Muscle layer of duodenum (tissue), 2 donors: ENCODE results near the gene ST8SIA1.

Source experiments
- H3K27ac ChIP-seq: one replicate; pipeline ENCODE4 v1.7.0; 2013; ENCODE audit warnings: mild to moderate bottlenecking, low read length
- H3K27me3 ChIP-seq: one replicate; pipeline ENCODE4 v1.7.0; 2013; ENCODE audit warnings: low read depth, mild to moderate bottlenecking, control low read depth, low read length
- H3K36me3 ChIP-seq, 2 donors: one replicate each; pipeline ENCODE4 v1.7.0; 2013; ENCODE audit warnings: low read length in 2 of 2, control low read depth in 1 of 2, mild to moderate bottlenecking in 1 of 2; ENCODE audit not compliant: insufficient read depth in 2 of 2, control insufficient read depth in 1 of 2
- H3K4me1 ChIP-seq, 2 donors: one replicate each; pipeline ENCODE4 v1.7.0; 2013; ENCODE audit warnings: low read length in 2 of 2, mild to moderate bottlenecking in 2 of 2, control low read depth in 1 of 2, moderate library complexity in 1 of 2; ENCODE audit not compliant: insufficient read depth in 2 of 2, control insufficient read depth in 1 of 2
- H3K4me3 ChIP-seq, 2 donors: one replicate each; pipeline ENCODE4 v1.7.0; 2013; ENCODE audit warnings: low read length in 2 of 2, low read depth in 1 of 2, mild to moderate bottlenecking in 1 of 2
- H3K9me3 ChIP-seq, 2 donors: one replicate each; pipeline ENCODE4 v1.7.0; 2013; ENCODE audit warnings: low read length in 2 of 2, control low read depth in 1 of 2, mild to moderate bottlenecking in 1 of 2; ENCODE audit not compliant: control insufficient read depth in 1 of 2
- donor health status: healthy.

ST8SIA1 gene

DNA sequence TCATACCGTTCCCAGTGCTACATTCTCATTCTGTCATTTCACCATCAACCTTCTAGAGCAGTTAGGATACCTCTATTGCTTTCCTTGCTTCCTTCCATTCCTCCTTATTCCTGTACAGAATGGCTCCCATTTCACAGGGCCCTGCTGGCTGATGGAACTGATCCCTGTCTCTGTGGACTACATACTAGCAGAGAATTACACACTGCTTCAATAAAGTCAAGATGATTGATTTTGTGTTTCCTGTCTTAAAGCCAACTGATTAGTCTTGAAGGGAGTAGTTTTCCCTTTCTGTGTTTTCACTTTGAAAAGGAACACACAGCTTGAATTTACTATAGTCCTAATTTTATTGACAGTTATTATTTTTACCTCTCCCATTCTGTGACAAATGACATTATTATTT is 130.1 kb downstream of the ST8SIA1 start:
- Histone ChIP-seq H3K4me1 (no peaks in the 10 kb centered on the region), H3K36me3 (no peaks in the 10 kb centered on the region), H3K9me3 (no peaks in the 10 kb centered on the region), H3K27me3 (no peaks in the 10 kb centered on the region), H3K27ac (no peak overlapping the region), H3K4me3 (no peak overlapping the region)

DNA sequence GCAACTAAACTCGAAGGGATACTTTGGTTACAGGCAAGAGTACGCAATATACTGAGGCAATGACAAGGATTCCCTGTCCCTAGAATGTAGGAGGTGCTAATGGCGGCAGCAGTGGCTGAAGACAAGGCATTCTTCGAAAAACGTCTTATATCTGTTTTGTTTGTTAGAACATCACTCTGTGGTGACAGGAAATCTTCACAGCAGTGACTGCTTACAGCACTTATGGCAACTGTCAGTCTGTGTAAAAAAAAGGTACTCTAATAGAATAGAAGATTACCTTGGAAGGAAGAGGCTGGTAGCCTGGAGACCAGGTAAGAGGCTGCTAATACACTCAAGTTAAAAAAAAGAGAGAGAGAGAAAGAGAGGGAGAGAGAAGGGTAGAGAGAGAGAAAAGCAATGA is 131.7 kb downstream of the ST8SIA1 start:
- H3K27ac ChIP-seq = no peak overlapping the region
- no peaks in the 10 kb centered on the region for H3K27me3 ChIP-seq
- no peaks in the 10 kb centered on the region for H3K9me3 ChIP-seq
- H3K4me1 ChIP-seq = no peaks in the 10 kb centered on the region
- H3K36me3 ChIP-seq = no peaks in the 10 kb centered on the region
- no peak overlapping the region for H3K4me3 ChIP-seq

DNA sequence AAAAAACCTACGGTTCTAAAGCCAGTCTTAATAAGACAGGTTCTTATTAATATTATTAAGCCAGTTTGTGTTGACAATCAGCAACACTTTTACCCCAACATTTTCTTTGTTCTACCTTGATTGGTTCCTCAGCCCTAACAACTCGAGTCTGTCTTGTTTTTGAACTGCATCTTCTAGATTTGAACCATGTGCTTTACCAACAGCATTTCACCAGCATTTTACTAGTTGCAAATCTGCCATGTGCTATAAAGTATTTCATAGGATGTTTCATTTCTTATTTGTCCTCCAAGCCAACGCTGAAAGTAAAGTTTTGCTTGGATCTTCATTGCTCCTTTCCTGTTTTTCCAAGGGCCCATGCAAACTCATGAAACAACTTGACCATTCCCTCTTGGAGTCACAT is 133.4 kb downstream of the ST8SIA1 start:
- Histone ChIP-seq H3K27ac (no peak overlapping the region), H3K27me3 (no peaks in the 10 kb centered on the region), H3K9me3 (no peaks in the 10 kb centered on the region), H3K4me3 (no peak overlapping the region), H3K36me3 (no peaks in the 10 kb centered on the region), H3K4me1 (no peaks in the 10 kb centered on the region)

DNA sequence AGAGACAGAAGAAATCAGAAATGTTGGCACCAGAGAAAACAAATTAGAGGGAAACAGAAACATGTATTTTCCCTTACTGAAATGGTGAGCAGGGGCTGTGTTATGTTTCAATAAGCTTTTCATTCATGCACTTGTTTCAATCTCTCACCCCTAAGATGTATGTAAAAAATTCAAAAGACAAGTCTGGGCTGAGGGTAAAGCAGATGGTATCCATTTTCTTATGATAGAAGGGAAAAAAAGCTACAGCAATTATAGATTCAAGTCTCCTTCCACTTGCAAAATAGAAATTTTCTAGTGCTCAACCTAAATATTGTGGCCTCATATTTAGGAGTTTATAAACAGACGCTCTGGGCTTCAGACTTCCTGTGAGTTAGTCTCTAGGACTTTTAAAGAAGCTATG is 138.3 kb downstream of the ST8SIA1 start:
- Histone ChIP-seq H3K4me3 (no peak overlapping the region), H3K27me3 (no peaks in the 10 kb centered on the region), H3K4me1 (no peaks in the 10 kb centered on the region), H3K27ac (no peak overlapping the region), H3K36me3 (no peaks in the 10 kb centered on the region), H3K9me3 (no peaks in the 10 kb centered on the region)

DNA sequence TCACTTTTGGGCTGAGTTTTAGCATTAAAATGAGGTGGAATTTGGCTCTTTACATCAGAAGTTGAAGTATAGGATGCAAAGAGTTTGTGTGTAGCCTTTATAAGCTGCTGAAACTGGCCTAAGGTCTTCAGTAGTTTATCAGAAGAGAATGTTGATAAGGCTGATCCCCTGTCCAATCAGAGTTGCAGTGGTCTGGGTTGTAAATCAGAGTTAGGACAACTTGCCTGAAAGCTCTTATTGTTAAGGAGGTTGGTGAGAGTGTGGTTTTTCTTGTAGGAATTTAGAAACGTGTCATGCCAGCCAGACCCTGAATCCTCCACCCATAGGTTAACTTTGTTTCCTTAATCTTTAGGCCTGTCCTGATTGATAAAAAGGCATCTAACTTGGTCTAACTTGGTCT is 143.5 kb downstream of the ST8SIA1 start:
- Histone ChIP-seq H3K9me3 (no peaks in the 10 kb centered on the region), H3K4me3 (no peak overlapping the region), H3K36me3 (no peaks in the 10 kb centered on the region), H3K4me1 (no peaks in the 10 kb centered on the region), H3K27me3 (no peaks in the 10 kb centered on the region), H3K27ac (no peak overlapping the region)

DNA sequence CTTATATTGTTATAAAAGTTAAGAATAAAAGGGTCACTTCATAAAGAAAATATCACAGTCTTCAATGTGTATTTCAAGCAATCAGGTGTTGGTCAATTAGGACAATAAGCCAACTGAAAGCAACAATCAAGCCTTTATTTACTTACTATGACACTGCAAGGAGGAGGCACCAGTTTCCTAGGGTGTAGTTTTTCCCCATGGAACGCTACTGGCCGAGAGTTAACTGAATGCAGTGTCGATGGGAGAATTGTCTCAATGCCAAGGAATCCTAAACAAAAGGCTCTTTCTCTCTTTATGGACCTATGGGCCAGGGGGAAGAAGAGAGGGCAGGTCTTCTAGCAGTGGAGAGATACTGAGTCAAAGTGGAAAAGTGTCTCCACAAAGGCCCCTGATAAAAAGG is 146.1 kb downstream of the ST8SIA1 start:
- no peaks in the 10 kb centered on the region for H3K27me3 ChIP-seq
- no peak overlapping the region for H3K27ac ChIP-seq
- no peak overlapping the region for H3K4me3 ChIP-seq
- H3K9me3 ChIP-seq = no peaks in the 10 kb centered on the region
- no peaks in the 10 kb centered on the region for H3K36me3 ChIP-seq
- H3K4me1 ChIP-seq = no peaks in the 10 kb centered on the region

DNA sequence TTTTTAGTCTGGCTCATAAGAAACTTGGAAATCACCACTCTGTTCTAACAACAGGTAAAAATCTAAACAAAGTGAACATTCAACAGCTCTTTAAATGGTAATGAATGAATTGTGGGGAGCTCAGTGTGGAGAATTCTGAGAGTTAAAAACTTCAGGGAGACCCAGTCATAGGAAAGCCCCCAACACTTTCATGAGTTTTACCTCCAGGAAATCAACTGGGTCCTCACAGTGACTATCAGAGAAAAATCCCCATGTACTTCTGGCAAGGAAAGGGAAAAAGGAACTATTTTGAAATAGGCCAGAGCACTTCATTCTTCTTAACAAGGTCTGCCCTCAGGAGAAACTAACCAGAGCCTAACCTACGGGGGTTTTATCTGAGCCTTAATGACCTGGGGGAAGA is 153.8 kb downstream of the ST8SIA1 start:
- Histone ChIP-seq H3K27ac (no peak overlapping the region), H3K4me3 (no peak overlapping the region), H3K4me1 (no peaks in the 10 kb centered on the region), H3K36me3 (no peaks in the 10 kb centered on the region), H3K27me3 (no peaks in the 10 kb centered on the region), H3K9me3 (no peaks in the 10 kb centered on the region)

DNA sequence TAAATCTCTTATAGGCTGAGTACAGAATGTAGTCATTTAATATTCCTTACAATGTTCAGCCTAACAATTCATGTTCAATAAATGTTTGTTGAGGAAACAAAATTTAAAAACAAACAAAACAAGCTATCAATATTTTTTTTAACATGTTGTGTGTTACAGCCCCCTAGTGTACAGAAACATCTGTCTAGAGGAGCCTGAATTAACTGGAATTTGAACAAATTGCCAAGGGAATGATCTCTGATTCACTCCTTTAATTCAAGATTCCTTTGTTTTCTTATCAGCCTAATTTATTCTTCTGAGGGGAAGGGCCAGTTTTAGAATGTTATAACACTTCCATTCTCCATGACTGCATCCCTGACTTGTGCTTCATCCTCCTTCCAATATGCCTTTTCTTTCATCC is 161.3 kb downstream of the ST8SIA1 start:
- no peaks in the 10 kb centered on the region for H3K27me3 ChIP-seq
- no peak overlapping the region for H3K27ac ChIP-seq
- no peaks in the 10 kb centered on the region for H3K4me1 ChIP-seq
- no peak overlapping the region for H3K4me3 ChIP-seq
- no peaks in the 10 kb centered on the region for H3K36me3 ChIP-seq
- H3K9me3 ChIP-seq = no peaks in the 10 kb centered on the region

DNA sequence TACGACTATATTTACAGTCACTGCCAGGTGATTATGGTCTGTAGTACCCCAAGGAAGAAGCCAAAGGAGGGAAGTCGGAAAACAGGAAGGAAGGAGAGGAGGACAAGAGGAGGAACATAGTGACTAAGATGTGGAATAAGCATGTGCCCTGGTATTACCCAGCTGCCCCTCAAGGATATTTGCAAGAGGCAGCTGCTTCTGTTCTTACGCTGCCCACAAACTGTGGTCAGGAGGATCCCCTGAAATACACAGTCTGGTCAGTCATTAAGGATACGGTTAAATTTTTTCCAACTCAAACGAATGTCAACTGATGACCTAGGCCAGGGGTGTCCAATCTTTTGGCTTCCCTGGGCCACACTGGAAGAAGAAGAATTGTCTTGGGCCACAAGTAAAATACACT is 162.0 kb downstream of the ST8SIA1 start:
- Histone ChIP-seq H3K27ac (no peak overlapping the region), H3K36me3 (no peaks in the 10 kb centered on the region), H3K9me3 (no peaks in the 10 kb centered on the region), H3K27me3 (no peaks in the 10 kb centered on the region), H3K4me1 (no peaks in the 10 kb centered on the region), H3K4me3 (no peak overlapping the region)

DNA sequence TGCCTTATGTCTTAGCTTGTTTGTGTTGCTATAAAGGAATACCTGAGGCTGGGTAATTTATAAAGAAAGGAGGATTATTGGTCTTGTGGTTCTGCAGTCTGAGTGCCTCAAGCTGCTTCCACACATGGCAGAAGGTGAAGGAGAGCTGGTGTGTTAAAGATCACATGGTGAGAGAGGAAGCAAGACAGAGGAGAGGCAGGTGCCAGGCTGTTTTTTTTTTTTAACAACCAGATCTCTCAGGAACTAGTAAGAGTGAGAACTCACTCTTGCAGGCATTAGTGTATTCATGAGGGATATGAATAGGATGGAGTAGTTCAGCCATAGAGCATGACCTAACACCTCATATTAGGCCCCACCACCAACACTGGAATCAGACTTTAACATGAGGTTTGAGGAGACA is 165.1 kb downstream of the ST8SIA1 start:
- Histone ChIP-seq H3K9me3 (no peaks in the 10 kb centered on the region), H3K4me1 (no peaks in the 10 kb centered on the region), H3K27me3 (no peaks in the 10 kb centered on the region), H3K27ac (no peak overlapping the region), H3K36me3 (no peaks in the 10 kb centered on the region), H3K4me3 (no peak overlapping the region)

DNA sequence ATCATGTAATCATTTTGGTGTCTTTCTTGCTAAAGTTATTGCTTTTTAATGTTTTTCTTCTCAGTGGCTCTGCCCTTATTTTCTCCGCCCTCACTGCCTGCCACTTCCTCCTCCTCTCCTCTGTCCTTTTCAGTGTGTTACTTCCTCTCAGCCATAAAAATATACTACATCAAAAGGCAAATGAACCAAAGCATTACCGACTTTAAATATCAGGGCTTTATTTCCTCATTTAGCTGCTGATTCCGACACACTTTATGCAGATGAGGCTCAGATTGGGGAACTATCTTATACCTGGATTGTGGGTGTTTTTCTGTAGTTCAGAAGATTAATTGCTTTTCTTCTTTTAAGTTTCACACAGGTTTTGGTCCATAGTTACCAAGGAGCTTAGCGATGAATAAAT is 170.4 kb downstream of the ST8SIA1 start:
- H3K27ac ChIP-seq = no peak overlapping the region
- H3K27me3 ChIP-seq = no peaks in the 10 kb centered on the region
- peaks cover 0 to 4% of the 10 kb centered on the region in 2 donors for H3K9me3 ChIP-seq
- no peaks in the 10 kb centered on the region for H3K36me3 ChIP-seq
- H3K4me3 ChIP-seq = no peak overlapping the region
- no peaks in the 10 kb centered on the region for H3K4me1 ChIP-seq

DNA sequence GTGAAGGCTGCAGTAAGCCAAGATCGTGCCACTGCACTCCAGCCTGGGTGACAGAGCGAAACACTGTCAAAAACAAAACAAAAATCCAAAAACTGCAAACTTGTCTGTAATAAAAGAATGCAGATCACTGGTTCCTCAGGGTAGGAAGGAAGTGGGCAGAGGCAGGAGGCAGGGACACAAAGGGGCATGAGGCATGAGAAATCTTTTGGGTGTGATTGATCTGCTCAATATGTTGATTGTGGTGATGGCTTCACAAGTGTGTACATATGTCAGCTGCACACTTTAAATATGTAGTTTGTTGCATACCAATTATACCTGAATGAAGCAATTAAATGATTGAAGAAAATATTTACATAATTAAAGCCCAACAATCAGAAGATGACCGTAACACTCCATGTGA is 170.9 kb downstream of the ST8SIA1 start:
- Histone ChIP-seq H3K36me3 (no peaks in the 10 kb centered on the region), H3K4me1 (no peaks in the 10 kb centered on the region), H3K27me3 (no peaks in the 10 kb centered on the region), H3K9me3 (peaks cover 0 to 4% of the 10 kb centered on the region in 2 donors), H3K4me3 (no peak overlapping the region), H3K27ac (no peak overlapping the region)
